Vagina (tissue), 2 donors: ENCODE measurements around the gene ACO1. TPM values are rescaled to one million over a fixed set of nuclear protein-coding genes. Genes with fewer than 3 reads are reported as not detected.

ENCODE experiments used
- DNase-seq, 2 donors: peaks; one replicate each; pipeline ENCODE4 v3.0.0-alpha.2; 2017; ENCODE audit errors: extremely low spot score in 2 of 2
- H3K27ac ChIP-seq: fragments of 200-600 bp; sonication (generic); one replicate; pipeline ENCODE4 v1.5.1; 2019
- H3K27me3 ChIP-seq: fragments of 200-600 bp; sonication (generic); one replicate; pipeline ENCODE4 v1.5.1; 2019
- H3K36me3 ChIP-seq, 2 donors: fragments of 200-600 bp; sonication (generic); one replicate each; pipeline ENCODE4 v1.5.1; 2017 to 2019
- H3K4me1 ChIP-seq: fragments of 200-600 bp; sonication (generic); one replicate; pipeline ENCODE4 v1.5.1; 2019
- H3K4me3 ChIP-seq, 2 donors: fragments of 200-600 bp; sonication (generic); 1 replicate in 1 of 2; 2 replicates in 1 of 2; pipeline ENCODE4 v1.5.1; 2016 to 2019
- H3K9me3 ChIP-seq: fragments of 200-600 bp; sonication (generic); one replicate; pipeline ENCODE4 v1.5.1; 2019
- CTCF ChIP-seq, 3 experiments: fragments of 450-650 bp in 2 of 3; fragments of 200-600 bp in 1 of 3; sonication (generic) in 1 of 3; IDR thresholded peaks; one replicate each; pipeline ENCODE4 v1.5.1; 2017 to 2019; ENCODE audit warnings: antibody characterized with exemption in 3 of 3, mild to moderate bottlenecking in 2 of 3, moderate library complexity in 2 of 3
- POLR2A ChIP-seq, 2 donors: fragments of 450-650 bp; IDR thresholded peaks; one replicate each; pipeline ENCODE4 v1.6.1; 2017; ENCODE audit warnings: antibody characterized with exemption in 2 of 2, mild to moderate bottlenecking in 2 of 2, moderate library complexity in 2 of 2
- POLR2AphosphoS5 ChIP-seq, 2 donors: sonication (generic); formaldehyde crosslinking; IDR thresholded peaks; one replicate each; pipeline ENCODE4 v1.9.0; 2017; ENCODE audit warnings: antibody characterized with exemption in 2 of 2, mild to moderate bottlenecking in 2 of 2, low read depth in 1 of 2; ENCODE audit not compliant: insufficient read depth in 1 of 2
- intact Hi-C: fragments of 100-400 bp; cut with DNase I; formaldehyde crosslinking; loops from one replicate; pipeline ENCODE4 v1.15.1; 2023
- total RNA-seq: library from RNA; depleted of rRNA; stranded (reverse); fragments of >200 nt; gene quantifications from one replicate; pipeline ENCODE4 v1.2.3, GENCODE V29; 2016

The ACO1 gene
- total RNA-seq, 1 donor from 2014 or later, result 23.6 TPM

- H3K36me3 ChIP-seq, result peaks cover 0 to 39% of the 10 kb centered on the region in 2 donors
- H3K27me3 ChIP-seq, result no peaks in the 10 kb centered on the region
- intact Hi-C loops, result no loop called here
- H3K4me3 ChIP-seq, result no peak overlapping the region
- H3K27ac ChIP-seq, result no peak overlapping the region
- H3K4me1 ChIP-seq, result no peaks in the 10 kb centered on the region
- no peak for TF ChIP-seq POLR2A (IDR thresholded peaks at IDR 0.05)
- TF ChIP-seq POLR2AphosphoS5 (IDR thresholded peaks at IDR 0.05; ENCODE audit: insufficient read depth in 1 of 2, low read depth in 1 of 2), result no peak
- TF ChIP-seq CTCF (IDR thresholded peaks at IDR 0.05), result no peak
- no peaks in the 10 kb centered on the region for H3K9me3 ChIP-seq
- no peak for DNase-seq
Measured at GRCh38 chr9:32472344-32472743, 87.9 kb downstream of the ACO1 start.

- H3K9me3 ChIP-seq, result no peaks in the 10 kb centered on the region
- H3K36me3 ChIP-seq, result peaks cover 5 to 72% of the 10 kb centered on the region in 2 donors
- no peaks in the 10 kb centered on the region for H3K27me3 ChIP-seq
- H3K4me3 ChIP-seq, result no peak overlapping the region
- no peak overlapping the region for H3K27ac ChIP-seq
- TF ChIP-seq POLR2A (IDR thresholded peaks at IDR 0.05) (no peak), POLR2AphosphoS5 (IDR thresholded peaks at IDR 0.05; ENCODE audit: insufficient read depth in 1 of 2, low read depth in 1 of 2) (no peak), CTCF (IDR thresholded peaks at IDR 0.05) (no peak)
- H3K4me1 ChIP-seq, result no peaks in the 10 kb centered on the region
- DNase-seq, result no peak
- intact Hi-C loops, result no loop called here
Measured at GRCh38 chr9:32483343-32483742, 98.9 kb downstream of the ACO1 start.

- H3K27ac ChIP-seq, result no peak overlapping the region
- intact Hi-C loops, result no loop called here
- H3K27me3 ChIP-seq, result no peaks in the 10 kb centered on the region
- no peak for TF ChIP-seq CTCF (IDR thresholded peaks at IDR 0.05)
- no peak for TF ChIP-seq POLR2A (IDR thresholded peaks at IDR 0.05)
- TF ChIP-seq POLR2AphosphoS5 (IDR thresholded peaks at IDR 0.05; ENCODE audit: insufficient read depth in 1 of 2, low read depth in 1 of 2), result no peak
- H3K4me3 ChIP-seq, result no peak overlapping the region
- no peaks in the 10 kb centered on the region for H3K9me3 ChIP-seq
- no peak for DNase-seq
- H3K36me3 ChIP-seq, result peaks cover 5 to 54% of the 10 kb centered on the region in 2 donors
- H3K4me1 ChIP-seq, result no peaks in the 10 kb centered on the region
Measured at GRCh38 chr9:32486839-32487562, 102.6 kb downstream of the ACO1 start.

- peaks cover under 1 to 47% of the 10 kb centered on the region in 2 donors for H3K36me3 ChIP-seq
- no peak for TF ChIP-seq POLR2AphosphoS5 (IDR thresholded peaks at IDR 0.05; ENCODE audit: insufficient read depth in 1 of 2, low read depth in 1 of 2)
- no peak for TF ChIP-seq POLR2A (IDR thresholded peaks at IDR 0.05)
- TF ChIP-seq CTCF (IDR thresholded peaks at IDR 0.05), result no peak
- intact Hi-C loops, result no loop called here
Measured at GRCh38 chr9:32487981-32488380, 103.5 kb downstream of the ACO1 start.

GRCh38 chr9:32490601-32491000 is 106.2 kb downstream of the ACO1 start:
- Histone ChIP-seq H3K27me3 (no peaks in the 10 kb centered on the region), H3K4me3 (no peak overlapping the region), H3K9me3 (no peaks in the 10 kb centered on the region), H3K4me1 (no peaks in the 10 kb centered on the region), H3K36me3 (peaks cover 0 to 32% of the 10 kb centered on the region in 2 donors), H3K27ac (no peak overlapping the region)
- no peak for DNase-seq
- TF ChIP-seq POLR2A (IDR thresholded peaks at IDR 0.05), result no peak
- no peak for TF ChIP-seq CTCF (IDR thresholded peaks at IDR 0.05)
- TF ChIP-seq POLR2AphosphoS5 (IDR thresholded peaks at IDR 0.05; ENCODE audit: insufficient read depth in 1 of 2, low read depth in 1 of 2), result no peak
- intact Hi-C loops, result no loop called here

More at GRCh38 chr9:32487981-32488380, 103.5 kb downstream of the ACO1 start:
- Histone ChIP-seq H3K4me3 (no peak overlapping the region), H3K9me3 (no peaks in the 10 kb centered on the region), H3K27ac (no peak overlapping the region), H3K27me3 (no peaks in the 10 kb centered on the region), H3K4me1 (no peaks in the 10 kb centered on the region)
- DNase-seq, result no peak
